K562 (cell line): ENCODE results near the gene SLC30A10. TPM values are rescaled to one million over a fixed set of nuclear protein-coding genes. Genes with fewer than 3 reads are reported as not detected.

ENCODE experiments used
- ATAC-seq: fragments of 200-7000 bp; cut with Tn5 transposase; 3 replicates; pipeline ENCODE4 v1.9.1; 2020; ENCODE audit warnings: moderate library complexity
- BruUV-seq: library from RNA; stranded (reverse); fragments of 400-500 nt; replicated peaks from 2 replicates; lab custom pipeline; 2021; lab: Mats Ljungman, UMichigan
- CTCF ChIA-PET: fragments of 300-600 bp; formaldehyde crosslinking; extraction: SDS; loops from one replicate; lab custom pipeline; 2021; ENCODE audit warnings: low intra/inter-chr PET ratio; lab: Yijun Ruan, JAX
- POLR2A ChIA-PET: fragments of 300-600, 350-650 bp; sonication (Branson Sonifier 250); formaldehyde crosslinking; extraction: SDS; loops from one replicate; lab custom pipeline; 2021; ENCODE audit warnings: antibody characterized with exemption, inconsistent platforms; lab: Yijun Ruan, JAX
- DNase-seq, 4 experiments: peaks; one replicate each; pipeline versions ENCODE4 v3.0.0 to v3.0.0-alpha.2; 2011 to 2018; ENCODE audit warnings: low spot score in 3 of 4, mixed read lengths in 3 of 4; ENCODE audit errors: extremely low read depth in 1 of 4
- FAIRE-seq: peaks from 2 replicates; lab custom pipeline; 2011; peaks lifted over from hg19 to GRCh38; lab: Jason Lieb, UNC
- H2AFZ ChIP-seq: 2 replicates; pipeline ENCODE4 v1.6.0; 2011; ENCODE audit warnings: low read depth, low read length, control low read depth, inconsistent platforms
- H3K27ac ChIP-seq: fragments of 200-600 bp; 3 replicates; pipeline ENCODE4 v1.8.0; 2011; ENCODE audit warnings: low read depth, mild to moderate bottlenecking, control low read depth, inconsistent platforms, low read length, moderate library complexity, mixed read lengths; ENCODE audit errors: extremely low read depth
- H3K27me3 ChIP-seq, 2 experiments: fragments of 300-600 bp in 1 of 2; 2 replicates in 1 of 2; 3 replicates in 1 of 2; pipeline versions ENCODE4 v1.6.0 to v1.8.0; 2011; ENCODE audit warnings: inconsistent platforms in 2 of 2, low read length in 2 of 2, mild to moderate bottlenecking in 1 of 2, mixed read lengths in 1 of 2, moderate library complexity in 1 of 2; ENCODE audit not compliant: control insufficient read depth in 2 of 2, insufficient read depth in 2 of 2
- H3K36me3 ChIP-seq: fragments of 300-600 bp; 3 replicates; pipeline ENCODE4 v1.8.0; 2011; ENCODE audit warnings: mild to moderate bottlenecking, low read length, inconsistent platforms; ENCODE audit not compliant: control insufficient read depth, insufficient read depth
- H3K4me1 ChIP-seq, 2 experiments: fragments of 200-600 bp in 1 of 2; replicated peaks in 1 of 2; 2 replicates in 1 of 2; 3 replicates in 1 of 2; pipeline versions ENCODE4 v1.5.1 to v1.8.0; 2011; ENCODE audit warnings: inconsistent platforms in 2 of 2, low read length in 2 of 2, mild to moderate bottlenecking in 1 of 2, mixed read lengths in 1 of 2, moderate library complexity in 1 of 2; ENCODE audit not compliant: control insufficient read depth in 2 of 2, insufficient read depth in 2 of 2
- H3K4me2 ChIP-seq: 2 replicates; pipeline ENCODE4 v1.6.1; 2011; ENCODE audit warnings: low read length, control low read depth, inconsistent platforms, mixed read lengths; ENCODE audit not compliant: insufficient read depth
- H3K4me3 ChIP-seq: fragments of 200-600 bp; sonication (generic), shearing (Covaris generic); 2 replicates; pipeline ENCODE4 v1.5.1; 2016; ENCODE audit warnings: control low read depth, inconsistent platforms
- H3K79me2 ChIP-seq: fragments of 200-600 bp; 3 replicates; pipeline ENCODE4 v1.8.0; 2011; ENCODE audit warnings: low read length, inconsistent platforms; ENCODE audit not compliant: control insufficient read depth, insufficient read depth
- H3K9ac ChIP-seq, 2 experiments: 2 replicates each; pipeline versions ENCODE4 v1.6.0 to v1.6.1; 2011; ENCODE audit warnings: low read depth in 2 of 2, low read length in 2 of 2, control low read depth in 1 of 2, inconsistent platforms in 1 of 2, mild to moderate bottlenecking in 1 of 2, mixed read lengths in 1 of 2; ENCODE audit not compliant: insufficient read depth in 1 of 2
- H3K9me1 ChIP-seq: one replicate; pipeline ENCODE4 v1.6.0; 2011; ENCODE audit warnings: inconsistent platforms, mild to moderate bottlenecking, low read length, moderate library complexity; ENCODE audit not compliant: control insufficient read depth, insufficient read depth
- H3K9me3 ChIP-seq: replicated peaks from 2 replicates; pipeline ENCODE4 v1.5.1; 2011; ENCODE audit warnings: low read depth, low read length, inconsistent platforms; ENCODE audit not compliant: control insufficient read depth, insufficient read depth
- H4K20me1 ChIP-seq: replicated peaks from 2 replicates; pipeline ENCODE4 v1.6.1; 2011; ENCODE audit warnings: low read length, inconsistent platforms, mixed read lengths; ENCODE audit not compliant: control insufficient read depth, insufficient read depth
- HEY1 ChIP-seq: fragments of 250-450 bp; sonication (Bioruptor Pico); IDR thresholded peaks from 2 replicates; pipeline ENCODE4 v1.5.0; 2020; ENCODE audit warnings: mild to moderate bottlenecking, moderate library complexity, borderline replicate concordance
- MITF ChIP-seq: IDR thresholded peaks from 2 replicates; pipeline ENCODE4 v1.6.1; 2014; ENCODE audit warnings: antibody characterized with exemption
- PHF21A ChIP-seq: fragments of 450-650 bp; IDR thresholded peaks from 2 replicates; pipeline ENCODE4 v1.6.1; 2017; ENCODE audit warnings: low read depth, borderline replicate concordance
- ZBTB5 ChIP-seq: fragments of 450-650 bp; IDR thresholded peaks from 2 replicates; pipeline ENCODE4 v1.6.1; 2017; ENCODE audit warnings: antibody characterized with exemption
- ZNF347 ChIP-seq: fragments of 450-650 bp; formaldehyde crosslinking; IDR thresholded peaks from 2 replicates; pipeline ENCODE4 v1.4.0; 2020; ENCODE audit warnings: low read depth, mild to moderate bottlenecking, moderate library complexity
- ZNF395 ChIP-seq: fragments of 200-800 bp; sonication (Bioruptor generic); IDR thresholded peaks from 2 replicates; pipeline ENCODE4 v1.6.1; 2017; ENCODE audit warnings: missing genetic modification characterization, missing compliant biosample characterization
- ZNF551 ChIP-seq: fragments of 250-450 bp; sonication (Bioruptor Pico); IDR thresholded peaks from 2 replicates; pipeline ENCODE4 v1.5.0; 2021; ENCODE audit warnings: mild to moderate bottlenecking, moderate library complexity
- WGBS: fragments of 100-300 bp; shearing (Covaris generic); methylation state at CpG from one replicate; pipeline ENCODE4 v1.1.6; 2016; ENCODE audit warnings: low coverage, mixed read lengths; ENCODE audit not compliant: insufficient coverage; ENCODE audit errors: missing lambda C conversion rate; 5-methylcytosine and 5-hydroxymethylcytosine counted together
- in situ Hi-C: fragments of 300-500 bp; cut with MboI; formaldehyde crosslinking; loops from 4 replicates; pipeline ENCODE4 v1.15.0; 2018; ENCODE audit warnings: inconsistent platforms, mixed read lengths
- intact Hi-C: fragments of 100-400 bp; cut with micrococcal nuclease; formaldehyde crosslinking; loops from 2 replicates; pipeline ENCODE4 v1.14.2; 2022
- polyA plus RNA-seq, 8 experiments: library from polyadenylated mRNA; depleted of rRNA in 4 of 8; stranded (reverse) in 5 of 8; unstranded in 3 of 8; fragments of >200 nt; fragmentation: Nextera tagmentation in 2 of 8; fragmentation: Illumina TruSeq in 1 of 8; extraction: Ambion mirVana in 2 of 8; extraction: Trizol in 1 of 8; gene quantifications; 2 replicates each; pipeline versions ENCODE4 v1.2.1 to v1.2.3, GENCODE V29; 2011 to 2014; ENCODE audit warnings: inconsistent platforms in 1 of 8, missing spikeins in 1 of 8
- total RNA-seq, 7 experiments: library from RNA; depleted of rRNA in 6 of 7; stranded (reverse); fragments of >200 nt in 6 of 7; fragmentation: Illumina TruSeq in 2 of 7; extraction: Trizol in 2 of 7; gene quantifications; 2 replicates each; pipeline versions ENCODE4 v1.2.1 to v1.2.3, GENCODE V29; 2011 to 2021; ENCODE audit warnings: low replicate concordance in 1 of 7

The SLC30A10 gene
- total and polyA plus RNA-seq, 9 of the 15 experiments (the other 6 are each of a cell fraction or from before 2014, with no cell fraction given): 2.6 to 11.3 (median 7.1) TPM

- intact Hi-C loops: no loop called here
- no TSS peak for BruUV-seq
- no peak for FAIRE-seq
- CTCF ChIA-PET: no interaction called here
- Histone ChIP-seq H4K20me1 (no peaks in the 10 kb centered on the region), H3K27me3 (no peaks in the 10 kb centered on the region), H3K36me3 (no peaks in the 10 kb centered on the region), H3K9me1 (no peaks in the 10 kb centered on the region), H3K4me1 (peaks cover 15 to 16% of the 10 kb centered on the region in 2 experiments; a peak in 4 of 5 replicates), H3K79me2 (no peaks in the 10 kb centered on the region), H3K9ac (no peak overlapping the region), H3K4me2 (no peak overlapping the region), H3K4me3 (no peak overlapping the region), H3K27ac (no peak overlapping the region), H2AFZ (peak overlapping the region; percentile 69), H3K9me3 (no peaks in the 10 kb centered on the region)
- ATAC-seq: no peak
- DNase-seq: no peak
- 42% methylated on average over 3 of the region's 3 CpGs for WGBS
- POLR2A ChIA-PET: interaction anchor here (1.4 kb wide), 1 partner anchor 26 kb away, joined by 3 read pairs; no protein-coding TSS in a partner anchor
- no peak for TF ChIP-seq MITF
- no peak for TF ChIP-seq ZBTB5
- TF ChIP-seq HEY1 (CRISPR knock-in tag): no peak
- TF ChIP-seq ZNF395 (CRISPR knock-in tag): no peak
- no peak for TF ChIP-seq ZNF551 (CRISPR knock-in tag)
- TF ChIP-seq ZNF347 (CRISPR knock-in tag): no peak
- no peak for TF ChIP-seq PHF21A
- in situ Hi-C loops: no loop called here
Measured at GRCh38 chr1:219940707-219941106, 12.3 kb upstream of the SLC30A10 start.
